ENCODE measurements around the gene FRYL. TPM values are rescaled to one million over a fixed set of nuclear protein-coding genes. Genes with fewer than 3 reads are reported as not detected.

FRYL gene
- total and polyA plus RNA-seq, 12 donors: 11.7 to 60.1 (median 36.4) TPM

GRCh38 chr4:48588230-48589097, 191.6 kb downstream of the FRYL start:
- intact Hi-C loops (cut with DNase I): loop anchor here in 4 of 10 donors (5.0 to 10.0 kb wide), 5 partner anchors 44 to 246 kb away; partner anchors contain the start of gene OCIAD1 (in 1 of the 4)

GRCh38 chr4:48585401-48585800, 194.7 kb downstream of the FRYL start:
- Histone ChIP-seq H3K4me1 (peaks cover 0 to 23% (median 4%) of the 10 kb centered on the region in 9 donors), H3K27me3 (no peaks in the 10 kb centered on the region), H3K9me3 (no peaks in the 10 kb centered on the region), H3K36me3 (peaks cover 0 to 100% (median 34%) of the 10 kb centered on the region in 9 donors), H3K27ac (peak overlapping the region in 2 of 10 donors; percentile 34 to 46), H3K4me3 (no peak overlapping the region)
- whole genome bisulfite sequencing, 2 donors: 63 to 79% methylated on average over 2 of the region's 2 CpGs
- ATAC-seq: no peak
- no peak for TF ChIP-seq CTCF (IDR thresholded peaks at IDR 0.05)
- intact Hi-C loops (cut with DNase I): loop anchor here in 4 of 10 donors (5.0 to 10.0 kb wide), 5 partner anchors 47 to 249 kb away; partner anchors contain the start of gene OCIAD1 (in 1 of the 4)
- no peak for DNase-seq

More at GRCh38 chr4:48588230-48589097, 191.6 kb downstream of the FRYL start:
- H3K27me3 ChIP-seq: no peaks in the 10 kb centered on the region
- DNase-seq: no peak
- peak in 1 of 8 donors; percentile 10 for ATAC-seq
- H3K4me1 ChIP-seq: peaks cover 0 to 42% (median 17%) of the 10 kb centered on the region in 9 donors
- no peaks in the 10 kb centered on the region for H3K9me3 ChIP-seq
- no peak for TF ChIP-seq CTCF (IDR thresholded peaks at IDR 0.05)
- peak overlapping the region in 2 of 10 donors; percentile 16 to 50 for H3K27ac ChIP-seq
- no peak overlapping the region for H3K4me3 ChIP-seq
- WGBS, 2 donors: 74 to 91% methylated on average over 3 of the region's 3 CpGs
- H3K36me3 ChIP-seq: peaks cover 0 to 88% (median 26%) of the 10 kb centered on the region in 9 donors

GRCh38 chr4:48578132-48578968, 201.7 kb downstream of the FRYL start:
- WGBS, 2 donors: 3% methylated on average over 3 of the region's 3 CpGs
- DNase-seq: peak in 1 of 2 donors; percentile 66
- Histone ChIP-seq H3K27me3 (no peaks in the 10 kb centered on the region), H3K36me3 (peaks cover 0 to 87% (median 22%) of the 10 kb centered on the region in 9 donors), H3K4me1 (peaks cover 0 to 4% (median 0%) of the 10 kb centered on the region in 9 donors), H3K27ac (peak overlapping the region in 2 of 10 donors; percentile 8 to 11), H3K4me3 (no peak overlapping the region), H3K9me3 (no peaks in the 10 kb centered on the region)
- intact Hi-C loops (cut with DNase I): loop anchor here (2.0 to 10.0 kb wide), 11 partner anchors 102 to 386 kb away; partner anchors contain the start of genes OCIAD1 (in 2 of the 10) and OCIAD2 (in 1 of the 10)
- ATAC-seq: peak; percentile 74 to 94 (median 89)
- peak; percentile 59 to 96 (median 89) for TF ChIP-seq CTCF (IDR thresholded peaks at IDR 0.05)

GRCh38 chr4:48575964-48576363, 204.1 kb downstream of the FRYL start:
- Histone ChIP-seq H3K27ac (no peak overlapping the region), H3K27me3 (no peaks in the 10 kb centered on the region), H3K36me3 (peaks cover 0 to 87% (median 33%) of the 10 kb centered on the region in 9 donors), H3K4me1 (peaks cover 0 to 4% (median 0%) of the 10 kb centered on the region in 9 donors), H3K9me3 (no peaks in the 10 kb centered on the region), H3K4me3 (no peak overlapping the region)
- no peak for DNase-seq
- TF ChIP-seq CTCF (IDR thresholded peaks at IDR 0.05): no peak
- 95 to 96% methylated on average over 6 of the region's 6 CpGs for WGBS, 2 donors
- no peak for ATAC-seq
- intact Hi-C loops (cut with DNase I): loop anchor here (2.0 to 10.0 kb wide), 10 partner anchors 106 to 389 kb away; partner anchors contain the start of genes OCIAD1 (in 2 of the 10) and OCIAD2 (in 1 of the 10)

Data from heart right ventricle (tissue), 16 donors.